Trophoblast cell (in vitro differentiated cells and primary cell): ENCODE results near the gene MITF.

ENCODE experiments used
- DNase-seq, 2 donors: peaks; one replicate each; pipeline ENCODE4 v3.0.0-alpha.2; 2016
- H2AFZ ChIP-seq: 2 replicates; pipeline ENCODE4 v1.6.1; 2013; ENCODE audit warnings: low read length, moderate library complexity, mild to moderate bottlenecking; ENCODE audit not compliant: insufficient read depth, poor library complexity
- H2AK5ac ChIP-seq: 2 replicates; pipeline ENCODE4 v1.6.1; 2013; ENCODE audit warnings: mild to moderate bottlenecking, low read length
- H2BK120ac ChIP-seq: 2 replicates; pipeline ENCODE4 v1.6.1; 2013; ENCODE audit warnings: low read length, mild to moderate bottlenecking, moderate library complexity; ENCODE audit not compliant: insufficient read depth, poor library complexity
- H2BK12ac ChIP-seq: 2 replicates; pipeline ENCODE4 v1.6.1; 2013; ENCODE audit warnings: mild to moderate bottlenecking, low read length, moderate library complexity
- H2BK5ac ChIP-seq: 2 replicates; pipeline ENCODE4 v1.6.1; 2013; ENCODE audit warnings: low read length, low read depth, moderate library complexity, mild to moderate bottlenecking; ENCODE audit not compliant: poor library complexity
- H3K14ac ChIP-seq: 2 replicates; pipeline ENCODE4 v1.6.1; 2013; ENCODE audit warnings: mild to moderate bottlenecking, low read length
- H3K18ac ChIP-seq: 2 replicates; pipeline ENCODE4 v1.6.1; 2013; ENCODE audit warnings: mild to moderate bottlenecking, low read length
- H3K23ac ChIP-seq: 2 replicates; pipeline ENCODE4 v1.6.1; 2013; ENCODE audit warnings: low read length
- H3K27ac ChIP-seq: 2 replicates; pipeline ENCODE4 v1.5.1; 2013; ENCODE audit warnings: low read depth, mild to moderate bottlenecking, inconsistent platforms, low read length, moderate library complexity
- H3K27me3 ChIP-seq: 2 replicates; pipeline ENCODE4 v1.6.1; 2013; ENCODE audit warnings: inconsistent platforms, mild to moderate bottlenecking, low read length, moderate library complexity; ENCODE audit not compliant: insufficient read depth
- H3K36me3 ChIP-seq, 2 experiments: 1 replicate in 1 of 2; 2 replicates in 1 of 2; pipeline ENCODE4 v1.6.1; 2013; ENCODE audit warnings: low read length in 2 of 2, mild to moderate bottlenecking in 2 of 2, moderate library complexity in 1 of 2; ENCODE audit not compliant: insufficient read depth in 2 of 2, control insufficient read depth in 1 of 2
- H3K4ac ChIP-seq: 2 replicates; pipeline ENCODE4 v1.6.1; 2013; ENCODE audit warnings: low read depth, mild to moderate bottlenecking, low read length, moderate library complexity
- H3K4me1 ChIP-seq, 2 experiments: 1 replicate in 1 of 2; 2 replicates in 1 of 2; pipeline ENCODE4 v1.6.1; 2013; ENCODE audit warnings: low read length in 2 of 2, mild to moderate bottlenecking in 2 of 2, moderate library complexity in 1 of 2; ENCODE audit not compliant: insufficient read depth in 2 of 2, control insufficient read depth in 1 of 2
- H3K4me2 ChIP-seq: 2 replicates; pipeline ENCODE4 v1.6.1; 2013; ENCODE audit warnings: inconsistent platforms, mild to moderate bottlenecking, low read length, moderate library complexity
- H3K4me3 ChIP-seq: 2 replicates; pipeline ENCODE4 v1.5.1; 2013; ENCODE audit warnings: mild to moderate bottlenecking, low read depth, low read length, inconsistent platforms
- H3K79me1 ChIP-seq: one replicate; pipeline ENCODE4 v1.6.1; 2013; ENCODE audit warnings: low read length
- H3K79me2 ChIP-seq: 2 replicates; pipeline ENCODE4 v1.6.1; 2013; ENCODE audit warnings: low read length, mild to moderate bottlenecking; ENCODE audit not compliant: control insufficient read depth, insufficient read depth, poor library complexity
- H3K9ac ChIP-seq: 2 replicates; pipeline ENCODE4 v1.6.1; 2013; ENCODE audit warnings: mild to moderate bottlenecking, low read length
- H3K9me3 ChIP-seq: 2 replicates; pipeline ENCODE4 v1.6.1; 2013; ENCODE audit warnings: low read depth, mild to moderate bottlenecking, control low read depth, inconsistent platforms, low read length; ENCODE audit not compliant: insufficient read depth
- H4K12ac ChIP-seq: 2 replicates; pipeline ENCODE4 v1.6.1; 2013; ENCODE audit warnings: low read depth, mild to moderate bottlenecking, low read length, moderate library complexity
- H4K8ac ChIP-seq: 2 replicates; pipeline ENCODE4 v1.6.1; 2013; ENCODE audit warnings: low read depth, mild to moderate bottlenecking, low read length, moderate library complexity
- H4K91ac ChIP-seq: one replicate; pipeline ENCODE4 v1.6.1; 2013; ENCODE audit warnings: low read depth, mild to moderate bottlenecking, low read length, moderate library complexity
- WGBS: extraction: QIAGEN DNeasy Blood & Tissue Kit; methylation state at CpG from one replicate; pipeline ENCODE4 v1.1.7; 2013; ENCODE audit warnings: missing lambda C conversion rate; ENCODE audit not compliant: insufficient read length, insufficient coverage; ENCODE audit errors: extremely low coverage; 5-methylcytosine and 5-hydroxymethylcytosine counted together

MITF gene

GRCh38 chr3:69825446-69825845, 86.2 kb downstream of the MITF start:
- H3K27ac ChIP-seq, result no peak overlapping the region
- no peak for DNase-seq
- H3K9ac ChIP-seq, result no peak overlapping the region
- H3K36me3 ChIP-seq, result no peaks in the 10 kb centered on the region
- no peak overlapping the region for H4K12ac ChIP-seq
- H2AK5ac ChIP-seq, result no peak overlapping the region
- H3K4me1 ChIP-seq, result no peaks in the 10 kb centered on the region
- no CpG with 5 or more reads among the region's 2 CpGs for WGBS
- H3K27me3 ChIP-seq, result no peaks in the 10 kb centered on the region
- no peaks in the 10 kb centered on the region for H3K79me2 ChIP-seq
- H3K4me2 ChIP-seq, result no peak overlapping the region
- no peak overlapping the region for H3K4ac ChIP-seq
- no peak overlapping the region for H2BK5ac ChIP-seq
- no peak overlapping the region for H3K14ac ChIP-seq
- H3K18ac ChIP-seq, result no peak overlapping the region
- H2AFZ ChIP-seq, result no peak overlapping the region
- no peak overlapping the region for H4K91ac ChIP-seq
- H3K4me3 ChIP-seq, result no peak overlapping the region
- H3K79me1 ChIP-seq, result no peaks in the 10 kb centered on the region
- H3K23ac ChIP-seq, result no peak overlapping the region
- no peak overlapping the region for H2BK120ac ChIP-seq
- H4K8ac ChIP-seq, result no peak overlapping the region
- no peak overlapping the region for H2BK12ac ChIP-seq
- no peaks in the 10 kb centered on the region for H3K9me3 ChIP-seq

GRCh38 chr3:69827127-69827526, 87.9 kb downstream of the MITF start:
- Histone ChIP-seq H3K18ac (no peak overlapping the region), H3K36me3 (no peaks in the 10 kb centered on the region), H4K8ac (no peak overlapping the region), H3K4me2 (no peak overlapping the region), H3K4me1 (no peaks in the 10 kb centered on the region), H3K23ac (no peak overlapping the region), H3K9ac (no peak overlapping the region), H2BK5ac (no peak overlapping the region), H3K14ac (no peak overlapping the region), H3K79me2 (no peaks in the 10 kb centered on the region), H2AK5ac (no peak overlapping the region), H3K27me3 (no peaks in the 10 kb centered on the region), H2BK12ac (no peak overlapping the region), H3K4me3 (no peak overlapping the region), H3K9me3 (no peaks in the 10 kb centered on the region), H4K12ac (no peak overlapping the region), H3K4ac (no peak overlapping the region), H3K79me1 (no peaks in the 10 kb centered on the region), H4K91ac (no peak overlapping the region), H2AFZ (no peak overlapping the region), H2BK120ac (no peak overlapping the region), H3K27ac (no peak overlapping the region)
- no CpG with 5 or more reads among the region's 1 CpG for WGBS
- no peak for DNase-seq

- H3K18ac ChIP-seq, result no peak overlapping the region
- no peaks in the 10 kb centered on the region for H3K79me1 ChIP-seq
Measured at GRCh38 chr3:69828817-69829216, 89.6 kb downstream of the MITF start.

GRCh38 chr3:69830147-69830546, 90.9 kb downstream of the MITF start:
- no peak overlapping the region for H4K91ac ChIP-seq
- H3K9me3 ChIP-seq, result no peaks in the 10 kb centered on the region
- no peaks in the 10 kb centered on the region for H3K27me3 ChIP-seq
- no peaks in the 10 kb centered on the region for H3K79me1 ChIP-seq
- no peak overlapping the region for H3K4me2 ChIP-seq
- no peaks in the 10 kb centered on the region for H3K36me3 ChIP-seq
- no peak overlapping the region for H2BK5ac ChIP-seq
- H3K4ac ChIP-seq, result no peak overlapping the region
- H4K12ac ChIP-seq, result no peak overlapping the region
- no peak overlapping the region for H3K14ac ChIP-seq
- no peak overlapping the region for H2BK12ac ChIP-seq
- H3K9ac ChIP-seq, result no peak overlapping the region
- DNase-seq, result no peak
- no peak overlapping the region for H3K4me3 ChIP-seq
- H3K79me2 ChIP-seq, result no peaks in the 10 kb centered on the region
- no peak overlapping the region for H2AK5ac ChIP-seq
- H3K4me1 ChIP-seq, result no peaks in the 10 kb centered on the region
- H3K27ac ChIP-seq, result no peak overlapping the region
- H3K18ac ChIP-seq, result no peak overlapping the region
- no CpG with 5 or more reads among the region's 3 CpGs for WGBS
- no peak overlapping the region for H2BK120ac ChIP-seq
- H3K23ac ChIP-seq, result no peak overlapping the region
- no peak overlapping the region for H4K8ac ChIP-seq
- no peak overlapping the region for H2AFZ ChIP-seq

More at GRCh38 chr3:69828817-69829216, 89.6 kb downstream of the MITF start:
- no peaks in the 10 kb centered on the region for H3K27me3 ChIP-seq
- no peaks in the 10 kb centered on the region for H3K36me3 ChIP-seq
- H3K9ac ChIP-seq, result no peak overlapping the region
- H3K4me2 ChIP-seq, result no peak overlapping the region
- no peak overlapping the region for H3K23ac ChIP-seq
- DNase-seq, result no peak
- H3K14ac ChIP-seq, result no peak overlapping the region
- no peak overlapping the region for H2BK12ac ChIP-seq
- H3K4me1 ChIP-seq, result no peaks in the 10 kb centered on the region
- H2BK120ac ChIP-seq, result no peak overlapping the region
- no peak overlapping the region for H3K4ac ChIP-seq
- H3K79me2 ChIP-seq, result no peaks in the 10 kb centered on the region
- H2BK5ac ChIP-seq, result no peak overlapping the region
- H3K27ac ChIP-seq, result no peak overlapping the region
- H3K9me3 ChIP-seq, result no peaks in the 10 kb centered on the region
- H4K12ac ChIP-seq, result no peak overlapping the region
- no peak overlapping the region for H4K8ac ChIP-seq
- no peak overlapping the region for H4K91ac ChIP-seq
- H2AFZ ChIP-seq, result no peak overlapping the region
- H3K4me3 ChIP-seq, result no peak overlapping the region
- WGBS, result no CpG with 5 or more reads among the region's 2 CpGs
- no peak overlapping the region for H2AK5ac ChIP-seq
